Urothelium cell line (cell line): Measurements from ENCODE around the gene PIP4K2B.

Experiments used
- DNase-seq: peaks from one replicate; pipeline ENCODE4 v3.0.0; 2011; ENCODE audit warnings: low spot score, mixed read lengths
- FAIRE-seq: peaks from 2 replicates; lab custom pipeline; 2011; peaks lifted over from hg19 to GRCh38; lab: Jason Lieb, UNC

PIP4K2B gene

GRCh38 chr17:38746004-38746848, 53.1 kb downstream of the PIP4K2B start:
- FAIRE-seq = no peak
- DNase-seq = no peak

GRCh38 chr17:38745545-38745944, 53.8 kb downstream of the PIP4K2B start:
- FAIRE-seq (no peak), DNase-seq (no peak)

GRCh38 chr17:38743556-38744171, 55.7 kb downstream of the PIP4K2B start:
- FAIRE-seq = no peak
- DNase-seq = no peak

GRCh38 chr17:38742411-38743308, 56.7 kb downstream of the PIP4K2B start:
- no peak for FAIRE-seq
- no peak for DNase-seq

GRCh38 chr17:38741921-38742410, 57.4 kb downstream of the PIP4K2B start:
- DNase-seq = no peak
- no peak for FAIRE-seq

- DNase-seq (no peak), FAIRE-seq (no peak)
Measured at GRCh38 chr17:38741461-38741860, 57.9 kb downstream of the PIP4K2B start.

GRCh38 chr17:38740806-38741205, 58.5 kb downstream of the PIP4K2B start:
- DNase-seq = no peak
- no peak for FAIRE-seq

GRCh38 chr17:38740044-38740443, 59.3 kb downstream of the PIP4K2B start:
- no peak for FAIRE-seq
- no peak for DNase-seq

GRCh38 chr17:38739305-38739704, 60.1 kb downstream of the PIP4K2B start:
- no peak for DNase-seq
- no peak for FAIRE-seq

GRCh38 chr17:38738686-38739085, 60.7 kb downstream of the PIP4K2B start:
- DNase-seq (no peak), FAIRE-seq (no peak)

GRCh38 chr17:38738007-38738662, 61.2 kb downstream of the PIP4K2B start:
- no peak for FAIRE-seq
- no peak for DNase-seq

GRCh38 chr17:38735161-38735997, 64.0 kb downstream of the PIP4K2B start:
- DNase-seq (peak; percentile 83), FAIRE-seq (no peak)

- FAIRE-seq (no peak), DNase-seq (no peak)
Measured at GRCh38 chr17:38733982-38734973, 65.1 kb downstream of the PIP4K2B start.

- FAIRE-seq (no peak), DNase-seq (no peak)
Measured at GRCh38 chr17:38733282-38733981, 65.9 kb downstream of the PIP4K2B start.

- FAIRE-seq (no peak), DNase-seq (no peak)
Measured at GRCh38 chr17:38732376-38733281, 66.7 kb downstream of the PIP4K2B start.

- DNase-seq = no peak
- no peak for FAIRE-seq
Measured at GRCh38 chr17:38731526-38732294, 67.6 kb downstream of the PIP4K2B start.
